HPDE6-E6E7 (cell line): ENCODE measurements around the gene KLHDC10.
"Not testable (repeated sequence)": the region's sequence is repeated elsewhere in the genome, so short reads cannot be mapped to it uniquely, and the experiment has no call there.

ENCODE experiments used
- DNase-seq: peaks from one replicate; pipeline ENCODE4 v3.0.0; 2011; ENCODE audit warnings: missing footprints; ENCODE audit errors: extremely low spot score

KLHDC10 gene

DNA sequence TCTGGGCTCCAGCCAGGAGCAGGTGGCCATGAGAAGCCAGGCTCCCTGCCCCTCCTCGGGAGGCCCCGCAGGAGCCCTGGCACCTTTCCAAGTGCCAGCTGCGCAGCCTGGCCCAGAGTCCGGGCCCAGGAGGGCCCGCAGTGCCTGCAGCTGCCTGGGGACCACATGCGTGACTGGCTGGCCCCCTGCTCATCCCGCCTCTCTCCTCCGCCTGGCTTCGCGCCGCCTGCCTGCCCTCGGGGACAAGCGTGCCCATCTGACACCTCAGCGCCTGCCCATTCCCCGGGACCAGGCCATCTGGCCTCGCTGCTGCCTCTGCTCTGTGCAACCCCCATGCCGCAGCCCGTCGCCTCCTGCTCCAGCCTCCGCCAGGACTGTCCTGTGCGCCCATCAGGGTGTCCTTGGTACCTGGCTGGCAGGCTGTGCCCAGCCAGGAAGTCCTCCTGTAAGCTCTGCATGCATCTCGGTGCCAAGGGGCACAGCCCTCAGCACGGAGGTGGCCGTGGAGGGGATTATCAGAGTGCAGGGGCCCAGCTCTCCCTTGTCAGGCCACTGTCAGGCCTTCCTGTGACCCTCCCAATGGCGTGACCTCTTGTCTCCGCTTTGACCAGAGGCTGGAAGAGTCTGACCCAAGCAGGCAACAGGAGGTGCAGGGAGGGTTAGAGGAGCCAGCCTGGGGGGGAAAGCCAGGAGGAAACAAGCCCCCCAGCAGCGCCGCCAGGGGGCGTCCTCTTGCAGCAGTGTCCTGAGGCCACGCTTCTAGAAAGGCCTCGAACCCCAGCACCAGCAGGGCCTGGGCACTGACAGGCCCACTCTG, 84.4 kb downstream of the KLHDC10 start:
- no peak for DNase-seq

DNA sequence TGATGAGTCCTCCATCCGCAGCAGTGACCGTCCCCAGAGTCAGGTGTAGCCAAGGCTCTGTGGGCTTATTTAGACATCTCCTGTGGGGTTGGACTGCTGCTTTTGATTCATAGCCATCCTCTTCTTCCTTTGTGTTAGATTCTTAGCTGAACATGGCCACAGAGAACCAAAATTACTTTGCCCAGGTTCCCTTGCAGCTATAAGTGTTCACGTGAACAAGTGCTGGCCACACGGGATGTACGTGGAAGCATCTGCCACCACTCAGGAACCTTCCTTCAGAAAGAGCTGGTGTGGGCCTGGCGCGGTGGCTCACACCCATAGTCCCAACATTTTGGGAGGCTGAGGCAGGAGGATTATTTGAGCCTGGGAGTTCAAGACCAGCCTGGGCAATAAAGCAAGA, 85.8 kb downstream of the KLHDC10 start:
- no peak for DNase-seq

DNA sequence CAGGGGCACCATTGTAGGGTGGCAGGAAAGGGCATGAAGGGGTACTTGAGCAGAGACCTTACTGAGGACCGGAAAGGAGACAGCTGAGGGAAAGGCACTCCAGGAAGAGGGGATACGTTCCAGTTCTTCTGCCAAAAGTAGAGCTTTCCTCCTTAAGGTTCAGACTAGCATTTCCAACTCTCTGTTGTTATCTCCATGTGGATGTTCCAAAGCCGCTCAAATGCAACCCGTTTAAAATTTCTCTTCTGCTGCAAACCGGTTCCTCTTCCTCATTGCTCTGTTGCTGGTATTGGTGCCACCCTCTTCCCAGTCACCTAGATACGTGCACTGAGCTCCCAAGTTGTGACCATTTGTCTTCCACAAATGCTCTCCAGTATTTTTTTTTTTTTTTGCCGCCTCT, 87.4 kb downstream of the KLHDC10 start:
- DNase-seq = no peak

DNA sequence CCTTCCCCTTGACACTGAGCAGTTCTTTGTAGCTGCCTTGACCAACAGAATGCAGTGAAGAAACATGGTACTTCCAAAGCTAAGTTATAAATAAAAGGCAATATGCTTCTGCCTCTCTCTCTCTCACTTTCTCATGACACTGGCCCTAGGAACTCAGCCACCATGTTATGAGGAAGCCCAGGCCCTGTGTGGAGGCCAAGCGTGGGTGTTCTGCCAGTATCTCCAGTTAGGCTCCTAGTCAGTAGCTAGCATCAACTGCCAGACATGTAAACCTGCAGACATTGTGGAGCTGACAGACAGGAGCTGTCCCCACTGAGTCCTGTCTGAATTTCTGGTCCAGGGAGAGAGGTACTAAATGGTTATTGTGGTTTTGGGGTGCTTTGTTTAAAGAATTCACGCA, 89.7 kb downstream of the KLHDC10 start:
- DNase-seq = no peak

DNA sequence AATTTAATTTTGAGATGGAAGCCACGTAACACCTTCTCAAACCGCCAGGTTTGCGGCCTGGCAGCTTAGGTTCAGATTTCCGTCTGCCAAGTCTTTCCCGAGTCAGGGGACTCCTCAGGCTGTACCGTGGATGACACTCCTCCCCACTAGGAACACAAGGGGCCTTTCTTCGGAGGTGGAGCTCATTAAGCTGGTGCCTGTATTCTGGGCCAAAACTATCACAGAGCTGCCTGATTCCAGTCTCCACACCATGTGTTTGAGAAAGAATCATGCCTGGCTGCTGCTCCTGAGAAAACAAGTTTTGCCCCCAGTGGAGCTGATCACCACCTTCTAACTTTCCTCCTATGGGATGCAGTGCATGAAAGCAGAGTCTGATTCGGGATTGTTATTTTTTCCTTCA, 90.1 kb downstream of the KLHDC10 start:
- no peak for DNase-seq

DNA sequence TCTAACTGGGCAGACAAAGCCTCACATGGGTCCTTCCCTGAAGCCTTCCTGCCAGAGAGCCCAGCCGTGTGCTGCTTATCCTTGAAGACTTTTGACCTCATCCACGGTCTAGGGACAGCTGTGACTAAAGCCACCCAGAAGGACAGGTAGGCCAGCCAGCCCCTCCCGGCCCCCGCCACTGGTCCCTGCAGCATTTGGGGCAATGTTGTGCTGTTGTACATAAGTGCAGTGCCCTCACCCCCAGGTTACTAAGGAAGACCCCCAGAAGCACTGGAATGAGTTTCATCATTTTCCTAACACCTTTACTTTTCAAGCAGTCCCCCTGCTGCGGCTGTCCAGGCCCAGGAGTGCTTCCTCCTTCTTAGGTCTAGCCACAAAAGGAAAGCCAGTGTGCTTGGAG, 91.9 kb downstream of the KLHDC10 start:
- DNase-seq = no peak

DNA sequence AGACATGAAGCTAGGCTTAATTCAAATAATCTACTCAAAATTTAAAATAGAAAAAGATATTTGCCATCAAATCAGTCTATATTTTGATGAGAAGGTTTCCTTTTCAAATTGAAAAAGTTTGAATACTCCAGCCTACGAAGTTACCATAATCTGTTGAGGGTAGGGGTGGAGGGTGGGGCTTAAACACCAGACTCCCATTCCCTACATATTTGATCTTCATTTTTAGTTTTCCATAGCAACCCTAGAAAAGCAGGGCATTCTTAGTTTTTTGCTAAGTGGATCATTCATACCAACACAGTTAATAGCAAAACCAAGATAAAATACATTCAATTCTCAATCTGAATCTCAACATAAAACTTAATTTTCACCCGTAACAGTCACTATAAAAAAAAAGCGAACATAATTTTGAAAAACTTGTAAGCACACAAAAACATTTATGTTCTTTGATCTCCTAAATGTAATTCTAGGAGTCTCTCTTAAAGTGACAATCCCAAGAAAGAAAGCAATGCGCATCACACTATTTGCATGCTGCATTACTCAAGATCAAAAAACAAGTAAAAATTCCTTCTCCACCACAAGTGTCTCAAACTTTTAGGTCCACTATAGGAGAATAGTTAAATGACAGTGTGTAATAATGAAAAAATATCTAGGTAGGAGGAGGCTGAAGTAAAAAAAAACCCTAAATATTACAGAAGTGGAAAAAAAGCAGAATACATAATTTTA, 104.1 kb downstream of the KLHDC10 start:
- no peak for DNase-seq

DNA sequence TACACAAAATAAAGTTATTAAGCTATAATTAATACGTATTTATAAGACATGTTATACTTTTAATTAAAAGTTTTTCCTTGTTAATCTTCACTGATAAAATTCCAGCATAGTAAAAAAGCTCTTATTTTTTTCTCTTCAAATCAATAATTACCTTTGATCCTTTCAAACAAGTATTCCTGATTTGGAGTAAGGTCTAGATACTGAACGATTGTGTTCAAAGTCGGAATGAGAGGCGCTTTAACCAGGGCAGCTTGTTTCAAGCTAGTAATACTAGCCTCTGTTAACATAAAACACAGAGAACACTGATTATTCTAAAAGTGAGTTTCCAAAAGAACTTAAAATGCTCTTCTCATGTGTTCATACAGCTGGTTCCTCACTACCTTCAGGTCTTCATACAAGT, 107.9 kb downstream of the KLHDC10 start:
- DNase-seq = no peak

DNA sequence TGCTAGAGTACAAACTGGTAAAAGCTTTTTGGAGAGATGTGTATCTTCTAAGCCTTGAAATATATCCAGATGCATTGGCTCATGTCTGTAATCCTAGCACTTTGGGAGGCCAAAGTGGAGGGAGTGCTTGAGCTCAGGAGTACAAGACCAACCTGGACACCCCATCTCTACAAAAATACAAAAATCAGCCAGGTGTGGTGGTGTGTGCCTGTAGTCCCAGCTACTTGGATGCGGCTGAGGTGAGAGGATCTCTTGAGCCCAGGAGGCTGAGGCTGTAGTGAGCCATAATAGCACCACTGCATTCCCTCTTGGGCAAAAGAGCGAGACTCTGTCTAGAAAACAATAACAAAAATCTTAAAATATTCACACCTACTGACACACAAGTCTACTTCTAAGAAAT, 109.3 kb downstream of the KLHDC10 start:
- DNase-seq = no peak

DNA sequence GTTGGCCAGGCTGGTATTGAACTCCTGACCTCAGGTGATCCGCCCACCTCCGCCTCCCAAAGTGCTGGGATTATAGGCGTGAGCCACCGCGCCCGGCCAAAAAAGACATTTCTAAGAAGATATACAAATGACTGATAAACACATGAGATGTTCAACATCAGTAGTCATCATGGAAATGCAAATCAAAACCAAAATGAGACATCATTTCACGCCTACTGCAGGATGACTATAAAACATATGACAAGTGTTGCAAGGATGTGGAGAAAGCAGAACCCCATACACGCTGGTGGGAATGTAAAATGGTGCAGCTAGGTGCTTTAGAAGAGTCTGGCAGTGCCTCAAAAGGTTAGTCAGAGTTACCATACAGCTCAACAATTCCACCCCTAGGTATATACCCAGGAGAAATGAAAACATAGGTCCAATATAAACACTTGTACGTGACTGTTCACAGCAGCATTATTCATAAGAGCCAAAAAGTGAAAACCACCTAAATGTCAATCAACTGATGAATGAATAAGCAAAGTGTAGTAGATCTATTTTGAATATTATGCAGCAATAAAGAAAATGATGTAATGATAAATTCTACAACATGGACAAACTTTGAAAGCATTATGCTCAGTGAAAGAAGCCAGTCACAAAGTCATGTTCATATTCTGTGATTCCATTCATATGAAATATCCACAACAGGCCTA, 110.4 kb downstream of the KLHDC10 start:
- no peak for DNase-seq

DNA sequence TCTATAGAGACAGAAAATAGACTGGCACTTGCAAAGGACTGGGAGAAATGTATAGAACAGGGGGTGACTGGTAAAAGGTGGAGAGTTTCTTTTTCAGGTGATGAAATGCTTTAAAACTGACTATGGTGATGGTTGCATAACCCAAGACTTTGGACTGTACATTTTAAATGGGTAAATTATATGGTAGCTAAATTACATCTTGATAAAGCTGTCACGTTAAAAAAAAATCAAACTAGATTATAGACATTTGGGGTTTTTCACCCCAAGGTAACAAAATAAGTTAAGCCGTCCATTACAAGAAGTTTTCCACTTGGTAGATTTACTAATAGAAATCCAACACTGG, 110.9 kb downstream of the KLHDC10 start:
- no peak for DNase-seq

DNA sequence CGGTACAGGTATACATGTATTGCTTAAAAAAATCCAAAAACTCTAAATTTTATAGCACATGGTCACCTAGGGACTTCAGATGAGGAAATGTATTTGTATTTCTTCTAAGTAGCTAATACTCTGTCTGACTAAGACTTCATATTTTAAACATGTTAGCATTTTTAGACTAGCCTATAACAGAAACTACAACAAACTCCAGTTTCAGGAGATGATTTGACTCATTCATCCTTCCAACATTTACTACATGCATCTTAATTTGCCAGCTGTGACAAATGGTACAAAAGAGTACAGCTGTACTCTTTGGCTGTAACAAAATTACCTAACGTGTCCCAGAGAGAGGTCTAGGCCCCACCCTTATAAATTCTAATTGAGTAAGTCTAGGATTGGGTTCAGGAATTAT, 112.7 kb downstream of the KLHDC10 start:
- no peak for DNase-seq

DNA sequence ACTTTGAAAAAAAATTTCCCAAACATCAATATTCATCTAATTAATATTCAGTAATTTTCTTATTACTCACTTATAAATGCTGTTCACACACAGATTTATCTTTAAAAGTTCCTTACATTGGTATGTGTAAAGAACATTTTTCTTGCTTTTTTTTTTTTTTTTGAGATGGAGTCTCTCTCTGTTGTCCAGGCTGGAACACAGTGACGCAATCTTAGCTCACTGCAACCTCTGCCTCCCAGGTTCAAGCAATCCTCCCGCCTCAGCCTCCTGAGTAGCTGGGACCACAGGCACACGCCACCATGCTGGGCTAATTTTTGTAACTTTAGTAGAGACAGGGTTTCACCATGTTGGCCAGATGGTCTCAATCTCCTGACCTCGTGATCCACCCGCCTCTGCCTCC, 114.0 kb downstream of the KLHDC10 start:
- DNase-seq = not testable (repeated sequence)
